Activated effector memory CD4-positive, alpha-beta T cell treated with anti-CD3 and anti-CD28 coated beads, Interleukin-2, amount 50 U/mL, for 16 hours (primary cell): ENCODE data around the gene BLOC1S6.
"Not testable (repeated sequence)": the region's sequence is repeated elsewhere in the genome, so short reads cannot be mapped to it uniquely, and the experiment has no call there.

Source experiments
- DNase-seq: peaks from one replicate; pipeline ENCODE4 v3.0.0-alpha.2; 2020

Gene BLOC1S6

GRCh38 chr15:45641999-45642932, 55.1 kb downstream of the BLOC1S6 start:
- DNase-seq = no peak

- DNase-seq = no peak
Measured at GRCh38 chr15:45644437-45644836, 57.3 kb downstream of the BLOC1S6 start.

- DNase-seq = no peak
Measured at GRCh38 chr15:45645026-45645980, 58.1 kb downstream of the BLOC1S6 start.

DNA sequence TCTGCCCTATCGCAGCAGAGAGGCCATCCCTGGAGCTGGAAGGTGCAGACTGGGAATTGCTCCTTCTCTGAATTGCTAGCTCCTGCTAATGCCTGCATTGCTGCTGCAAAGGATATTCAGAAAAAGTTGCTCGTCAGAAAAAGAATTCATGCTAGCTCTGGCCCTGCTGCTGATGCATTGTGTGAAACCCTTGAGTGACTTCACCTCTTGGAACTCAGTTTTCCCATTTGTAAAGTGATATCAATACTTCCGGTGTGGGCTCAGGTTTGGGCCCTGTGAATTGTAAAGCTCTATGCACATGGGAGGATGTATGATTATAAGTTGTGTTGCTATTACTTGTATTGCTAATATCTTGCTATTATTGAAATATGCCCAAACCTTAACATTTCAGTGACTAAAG, 59.0 kb downstream of the BLOC1S6 start:
- no peak for DNase-seq

DNA sequence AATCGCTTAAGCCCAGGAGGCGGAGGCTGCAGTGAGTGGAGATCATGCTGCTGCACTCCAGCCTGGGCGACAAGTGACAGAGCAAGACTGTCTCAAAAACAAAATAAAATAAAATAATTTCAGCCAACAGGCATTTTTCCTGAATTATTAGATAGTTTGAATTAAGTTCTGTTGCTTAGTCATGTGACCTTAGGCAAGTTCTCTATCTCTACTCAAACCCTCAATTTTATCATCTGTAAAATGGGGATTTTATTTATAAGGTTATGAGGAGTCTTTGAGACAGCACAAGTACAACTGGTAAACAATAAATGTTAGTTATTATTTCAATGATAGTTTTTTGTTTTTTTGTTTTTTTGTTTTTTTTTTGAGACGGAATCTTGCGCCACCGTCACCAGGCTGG, 60.6 kb downstream of the BLOC1S6 start:
- no peak for DNase-seq

- no peak for DNase-seq
Measured at GRCh38 chr15:45648521-45649200, 61.5 kb downstream of the BLOC1S6 start.

- not testable (repeated sequence) for DNase-seq
Measured at GRCh38 chr15:45650007-45650406, 62.8 kb downstream of the BLOC1S6 start.

GRCh38 chr15:45650889-45651525, 63.8 kb downstream of the BLOC1S6 start:
- DNase-seq = no peak

DNA sequence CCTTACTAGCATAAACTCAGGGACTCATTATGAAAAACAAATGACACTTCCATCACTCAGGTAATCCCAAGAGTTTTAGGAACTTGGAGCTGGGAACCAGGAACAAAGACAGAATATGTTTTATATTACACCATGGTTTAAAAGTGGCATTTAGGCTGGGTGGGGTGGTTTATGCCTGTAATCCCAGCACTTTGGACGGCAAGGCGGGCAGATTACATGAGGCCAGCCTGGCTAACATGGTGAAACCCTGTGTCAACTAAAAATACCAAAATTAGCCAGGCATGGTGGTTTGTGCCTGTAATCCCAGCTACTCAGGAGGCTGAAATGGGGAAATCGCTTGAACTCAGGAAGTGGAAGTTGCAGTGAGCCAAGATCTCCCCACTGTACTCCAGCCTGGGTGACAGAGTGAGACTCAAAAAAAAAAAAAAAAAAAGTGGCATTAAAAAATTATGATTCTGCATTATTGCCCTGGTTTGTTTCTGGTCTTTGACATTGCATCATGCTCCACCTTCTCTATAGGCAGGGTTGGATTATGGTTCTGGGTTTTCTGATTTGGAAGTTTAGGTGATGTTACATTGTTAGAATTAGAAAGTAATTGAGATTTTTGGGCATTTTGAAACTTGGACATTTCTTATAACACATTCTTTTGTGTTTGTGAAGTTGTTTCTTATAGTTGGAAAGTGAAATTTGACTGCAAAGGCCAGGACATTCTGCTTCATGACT, 66.7 kb downstream of the BLOC1S6 start:
- no peak for DNase-seq

DNA sequence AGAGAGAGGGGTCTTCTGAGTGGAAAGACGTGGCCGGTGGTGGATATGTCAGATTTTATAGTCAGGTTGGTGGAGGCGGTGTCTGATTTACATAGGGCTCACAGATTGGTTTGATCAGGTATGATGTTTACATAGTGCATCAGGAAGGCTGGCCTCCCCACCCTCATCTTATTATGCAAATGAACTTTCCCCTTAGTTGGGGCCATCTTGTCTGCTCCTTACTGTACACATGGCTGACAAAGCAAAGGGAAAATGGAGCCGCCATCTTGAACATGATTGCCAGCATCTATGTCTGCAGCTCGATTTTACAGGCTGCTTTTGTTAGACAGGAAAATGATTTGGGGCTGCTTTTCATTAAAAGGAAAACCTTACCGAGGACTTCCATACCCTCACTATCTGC, 67.6 kb downstream of the BLOC1S6 start:
- no peak for DNase-seq

GRCh38 chr15:45657254-45657653, 70.1 kb downstream of the BLOC1S6 start:
- no peak for DNase-seq

DNA sequence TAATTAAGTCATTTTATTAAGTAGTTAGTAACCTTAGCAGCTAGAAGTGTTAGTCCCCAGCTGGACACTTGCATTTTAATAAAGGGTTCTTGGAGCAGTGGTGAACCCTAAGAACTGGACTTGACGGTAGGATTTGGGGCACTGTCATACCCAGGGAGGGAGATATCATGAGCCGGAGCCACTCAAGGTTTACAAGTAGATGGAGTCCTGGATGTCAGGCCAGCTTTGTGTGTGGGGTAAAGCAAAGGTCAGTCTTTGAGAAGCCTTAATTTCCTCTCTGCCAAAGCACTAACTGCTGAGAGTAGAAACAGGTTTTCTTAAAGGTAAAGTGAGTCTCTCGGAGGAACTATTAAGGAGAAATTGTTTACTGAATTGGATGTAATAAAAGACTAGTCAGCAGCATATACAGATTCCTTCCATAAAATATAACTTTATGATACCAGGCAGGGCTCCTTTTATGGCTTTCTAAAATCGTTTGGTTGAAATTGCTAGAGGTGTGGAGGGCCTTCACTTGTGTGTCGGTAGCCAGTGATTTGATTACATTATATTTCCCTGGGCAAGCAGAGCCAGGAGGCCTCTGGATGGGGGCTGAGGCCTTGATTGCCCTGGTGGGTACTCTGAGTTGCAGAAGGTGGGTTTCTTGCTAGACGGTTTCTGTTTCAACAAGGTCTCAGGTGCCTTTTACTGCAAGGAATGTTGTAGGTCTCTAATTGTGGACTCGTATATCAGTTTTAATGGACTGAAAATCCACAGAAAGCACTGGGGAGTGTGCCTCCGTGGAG, 70.8 kb downstream of the BLOC1S6 start:
- no peak for DNase-seq
